Fibroblast of skin of left biceps (primary cell): Measurements from ENCODE around the gene ZNF48.
A peak's percentile ranks its signal among the peaks of the same experiment; 100 is the strongest.

Source experiments
- DNase-seq, 2 experiments: peaks; one replicate each; pipeline ENCODE4 v3.0.0-alpha.2; 2013; ENCODE audit warnings: low read depth in 2 of 2

The ZNF48 gene

DNA sequence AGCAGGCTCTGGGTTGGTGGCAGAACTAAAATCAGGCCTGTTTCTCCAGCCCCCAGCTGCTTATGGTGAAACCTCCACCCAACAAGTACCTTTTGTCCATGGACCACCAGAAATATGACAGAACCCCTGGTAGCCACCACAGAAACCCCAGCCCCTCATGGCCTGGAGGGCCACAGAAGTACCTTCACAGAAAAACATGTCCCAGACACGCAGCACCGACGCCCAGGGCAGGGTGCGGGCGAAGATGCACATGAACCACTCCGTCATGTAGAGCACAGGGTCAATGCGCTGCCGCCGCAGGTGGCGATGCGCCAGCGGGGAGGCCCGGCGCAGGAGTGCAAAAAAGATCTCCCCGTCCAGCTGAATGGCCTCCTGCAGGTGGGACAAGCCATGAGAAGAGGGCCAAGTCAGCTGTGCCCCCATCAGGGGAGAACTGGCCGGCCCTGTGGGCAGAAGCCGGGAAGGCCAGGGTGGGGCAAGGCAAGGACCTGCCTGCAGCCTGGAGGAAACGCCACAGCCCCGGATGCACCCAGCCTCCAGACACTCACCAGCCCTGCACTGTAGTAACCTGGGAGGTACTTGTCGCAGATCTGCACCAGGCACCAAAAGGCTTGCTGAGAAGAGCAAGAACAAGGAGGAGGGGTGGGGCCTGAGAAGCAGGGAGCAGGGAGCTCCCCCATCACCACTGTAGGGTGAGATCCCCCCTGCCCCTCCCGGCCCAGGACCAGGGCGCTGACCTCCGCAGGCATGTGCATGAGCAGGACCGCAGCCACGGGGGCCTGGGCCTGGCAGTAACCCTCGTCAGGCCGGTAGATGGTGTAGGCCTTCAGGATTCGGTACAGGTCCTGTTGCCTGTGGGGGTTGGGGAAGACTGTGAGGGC, 36.0 kb upstream of the ZNF48 start:
- DNase-seq, result no peak

DNA sequence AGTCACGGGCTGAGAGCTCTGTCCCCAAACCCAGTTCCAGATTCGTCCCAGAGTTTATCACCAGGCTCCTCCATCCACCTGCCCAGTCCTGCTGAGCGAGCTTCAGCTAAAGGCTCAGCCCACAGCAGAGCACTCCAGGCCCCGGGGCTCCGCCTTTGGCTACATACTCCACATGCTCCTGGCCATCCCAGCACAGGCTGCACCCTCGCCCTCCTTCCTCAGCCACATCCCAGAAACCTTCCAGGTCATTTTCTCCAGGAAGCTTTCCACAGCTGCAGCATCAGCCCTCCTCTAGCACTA, 35.4 kb upstream of the ZNF48 start:
- no peak for DNase-seq

DNA sequence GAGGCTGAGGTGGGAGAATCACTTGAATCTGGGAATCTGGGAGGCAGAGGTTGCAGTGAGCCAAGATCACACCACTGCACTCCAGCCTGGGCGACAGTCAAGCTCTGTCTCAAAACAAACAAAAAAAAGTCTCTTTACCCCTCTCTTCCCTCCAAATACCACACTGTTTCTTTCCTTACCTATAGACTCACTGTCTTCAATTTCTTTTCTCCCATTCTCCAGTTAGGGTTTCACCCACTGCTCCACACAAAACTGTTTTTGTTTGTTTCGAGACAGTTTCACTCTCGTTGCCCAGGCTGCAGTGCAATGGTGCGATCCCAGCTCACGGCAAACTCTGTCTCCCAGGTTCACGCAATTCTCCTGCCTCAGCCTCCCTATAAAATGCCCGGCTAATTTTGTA, 34.0 kb upstream of the ZNF48 start:
- no peak for DNase-seq

- no peak for DNase-seq
Observed at GRCh38 chr16:30365200-30365599, 30.0 kb upstream of the ZNF48 start.

DNA sequence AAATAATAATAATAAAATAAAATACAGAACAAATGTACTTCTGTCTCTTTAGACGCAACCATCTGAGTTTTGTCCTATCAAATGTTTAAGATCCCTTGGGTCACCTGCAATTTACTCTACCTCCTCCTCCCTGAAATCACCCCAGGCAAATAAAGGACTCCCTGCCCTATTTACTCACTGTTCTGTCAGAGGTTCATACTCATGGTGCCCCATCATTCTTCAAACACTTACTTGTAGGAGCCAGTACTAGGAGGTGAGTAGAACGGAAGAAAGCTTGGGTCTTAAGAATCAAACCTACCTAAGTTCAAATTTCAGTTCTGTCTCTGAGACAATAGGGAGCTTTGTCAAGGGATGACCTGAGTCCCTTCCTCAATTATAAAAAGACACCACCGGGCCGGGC, 28.7 kb upstream of the ZNF48 start:
- DNase-seq, result no peak

GRCh38 chr16:30367349-30368009, 27.7 kb upstream of the ZNF48 start:
- no peak for DNase-seq

GRCh38 chr16:30368122-30368791, 27.0 kb upstream of the ZNF48 start:
- no peak for DNase-seq

- no peak for DNase-seq
Observed at GRCh38 chr16:30368792-30369090, 26.5 kb upstream of the ZNF48 start.

- DNase-seq, result no peak
Observed at GRCh38 chr16:30369091-30369937, 25.9 kb upstream of the ZNF48 start.

GRCh38 chr16:30369938-30370455, 25.2 kb upstream of the ZNF48 start:
- DNase-seq, result no peak

DNA sequence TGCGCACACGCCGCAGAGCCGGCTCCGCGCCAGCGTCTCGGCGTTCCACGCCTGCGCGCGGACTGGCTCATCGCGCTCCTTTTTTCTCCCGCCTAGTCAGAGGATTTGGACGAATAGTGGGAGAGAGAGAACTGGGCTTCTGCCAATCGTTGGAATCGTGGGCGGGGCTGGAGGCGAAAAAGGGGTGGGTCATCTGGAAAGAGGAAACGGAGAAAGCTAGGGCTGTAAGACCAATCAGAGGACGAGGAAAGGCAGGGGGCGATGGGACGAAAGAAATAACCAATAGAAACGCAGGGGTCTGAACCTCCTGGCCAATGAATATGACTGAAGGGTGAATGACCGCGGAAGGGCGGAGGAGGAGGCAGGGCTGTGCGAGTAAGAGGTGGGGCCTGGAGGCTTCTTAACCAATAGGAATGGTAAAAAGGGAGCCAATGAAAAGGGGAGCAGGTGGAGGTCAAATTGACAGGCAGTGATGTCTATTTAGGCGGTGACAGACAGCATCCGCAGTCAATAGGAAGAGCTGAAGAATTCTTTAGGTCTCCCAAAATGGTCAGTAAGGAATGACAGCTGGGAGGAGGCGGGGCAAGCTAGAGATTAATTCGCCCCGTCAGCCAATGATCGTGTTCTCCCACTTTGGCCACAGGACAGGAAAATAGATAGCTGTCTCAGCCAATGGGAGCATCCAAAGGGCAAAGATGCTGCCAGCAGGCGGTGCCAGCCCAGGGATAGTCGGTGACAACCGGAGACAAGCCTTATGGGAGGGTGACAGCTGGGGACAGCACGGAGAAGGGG, 24.6 kb upstream of the ZNF48 start, which contains the start of gene TBC1D10B:
TBC1D10B (minus strand) TSS at position 39 of the 792 bp plus-strand sequence. CDS start 311 bp downstream, outside the sequence.
- peak; percentile 100 for DNase-seq

DNA sequence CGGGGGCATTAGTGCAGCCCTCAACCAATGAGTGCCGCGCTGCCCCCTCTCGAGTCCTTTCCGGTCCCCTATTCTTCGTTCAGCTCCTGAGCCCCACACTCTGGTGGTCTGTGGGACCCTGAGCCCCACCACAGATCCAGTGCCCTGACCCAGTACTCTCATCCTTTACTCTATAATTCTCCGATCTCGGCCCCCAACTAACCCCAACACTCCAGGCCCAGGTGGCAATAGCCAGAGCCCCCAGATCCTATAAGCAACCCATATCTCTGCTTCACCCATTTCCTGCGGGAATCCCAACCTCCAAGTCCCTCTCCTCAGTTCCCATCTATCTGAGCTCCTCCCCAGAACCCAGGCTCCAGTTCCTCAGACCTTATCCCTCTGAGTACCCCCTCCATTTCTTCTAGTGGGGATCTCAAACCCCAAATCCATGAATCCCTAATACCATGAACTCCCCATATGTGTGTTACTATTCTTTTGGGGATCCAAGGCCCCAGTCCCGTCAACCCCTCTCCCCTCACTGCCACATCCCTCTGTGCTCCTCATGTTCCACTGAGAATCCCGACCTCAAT, 23.9 kb upstream of the ZNF48 start:
- DNase-seq, result no peak

DNA sequence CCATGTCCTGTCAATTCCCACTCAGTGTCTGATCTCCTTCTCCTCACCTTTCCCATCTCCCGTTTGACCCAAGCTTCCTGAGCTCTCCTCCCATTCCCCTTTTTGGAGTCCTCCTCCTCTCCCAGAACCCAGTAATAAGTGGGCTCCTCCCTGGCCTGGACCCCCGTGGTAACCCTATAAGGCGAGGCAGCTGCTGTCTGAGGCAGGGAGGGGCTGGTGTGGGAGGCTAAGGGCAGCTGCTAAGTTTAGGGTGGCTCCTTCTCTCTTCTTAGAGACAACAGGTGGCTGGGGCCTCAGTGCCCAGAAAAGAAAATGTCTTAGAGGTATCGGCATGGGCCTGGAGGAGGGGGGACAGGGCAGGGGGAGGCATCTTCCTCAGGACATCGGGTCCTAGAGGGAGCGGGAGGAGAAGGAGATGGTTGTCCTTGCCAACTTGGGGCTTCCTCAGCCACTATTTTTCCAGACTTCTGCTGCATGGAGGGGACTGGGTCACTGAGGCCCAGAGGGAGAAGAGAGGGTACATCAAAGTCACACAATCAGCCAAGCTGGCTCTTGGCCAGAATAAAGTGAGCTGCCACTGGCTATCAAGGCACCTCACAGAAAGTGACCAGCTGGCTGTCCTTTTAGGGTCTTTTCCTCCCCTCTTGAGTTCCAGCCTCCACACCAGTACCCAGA, 23.0 kb upstream of the ZNF48 start:
- no peak for DNase-seq

- DNase-seq, result no peak
Observed at GRCh38 chr16:30372725-30373124, 22.5 kb upstream of the ZNF48 start.

DNA sequence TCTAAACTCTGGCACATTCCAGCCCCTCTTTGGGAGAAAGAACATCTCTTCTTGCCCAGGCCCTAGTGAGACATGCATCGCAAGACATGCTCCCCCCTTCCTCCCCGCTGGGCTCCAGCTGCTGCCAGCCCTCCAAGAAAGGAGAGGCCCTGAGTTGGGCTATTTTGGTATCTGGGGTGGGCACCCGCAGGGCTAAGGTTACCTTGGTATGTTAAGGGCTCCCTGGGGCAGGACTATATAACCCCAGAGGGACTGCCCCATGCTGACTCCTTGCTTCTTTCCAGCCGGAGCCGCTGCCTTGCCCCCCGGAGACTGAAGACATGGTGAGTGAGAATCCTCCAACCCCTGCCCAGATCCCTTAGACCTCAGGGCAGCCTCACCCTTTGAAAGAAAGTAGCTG, 20.7 kb upstream of the ZNF48 start, which contains the start of gene MYL11:
MYL11 (plus strand) TSS at position 265 of the 400 bp plus-strand sequence; CDS start at position 321, 56 bp downstream.
- no peak for DNase-seq

- no peak for DNase-seq
Observed at GRCh38 chr16:30375864-30376263, 19.4 kb upstream of the ZNF48 start.

DNA sequence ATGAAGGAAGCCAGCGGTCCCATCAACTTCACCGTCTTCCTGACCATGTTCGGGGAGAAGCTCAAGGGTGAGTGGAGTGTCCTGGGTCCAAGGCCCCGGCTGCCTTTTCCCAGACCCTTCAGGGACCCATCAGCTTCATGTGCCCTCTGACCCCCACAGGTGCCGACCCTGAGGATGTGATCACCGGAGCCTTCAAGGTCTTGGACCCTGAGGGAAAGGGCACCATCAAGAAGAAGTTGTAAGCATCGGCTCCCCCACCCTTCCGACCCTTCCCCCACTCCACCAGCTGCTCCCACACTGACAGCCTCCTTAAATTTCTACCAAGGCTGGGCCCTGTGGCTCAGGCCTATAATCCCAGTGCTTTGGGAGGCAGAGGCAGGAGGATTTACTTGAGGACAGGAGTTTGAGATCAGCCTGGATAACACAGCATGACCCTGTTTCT, 18.7 kb upstream of the ZNF48 start:
- DNase-seq, result no peak

- no peak for DNase-seq
Observed at GRCh38 chr16:30377050-30377811, 18.0 kb upstream of the ZNF48 start.

DNA sequence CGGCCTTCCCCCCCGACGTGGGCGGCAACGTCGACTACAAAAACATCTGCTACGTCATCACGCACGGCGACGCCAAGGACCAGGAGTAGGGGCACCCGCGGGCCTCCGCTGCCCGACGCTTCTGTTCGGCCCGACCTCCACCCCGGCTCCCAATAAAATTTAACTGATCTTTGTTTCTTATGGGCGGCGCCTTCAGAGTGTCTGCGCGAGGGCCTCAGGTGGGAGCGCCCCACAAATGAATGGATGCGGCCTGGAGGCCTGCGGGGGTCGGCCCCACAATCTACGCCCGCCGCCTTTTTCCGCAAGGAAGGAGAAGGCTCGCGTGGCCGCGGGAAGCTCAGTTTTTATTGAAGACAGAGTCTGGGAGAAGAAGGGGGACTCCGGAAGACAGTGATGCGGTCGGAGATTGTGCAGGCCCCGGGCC, 17.4 kb upstream of the ZNF48 start:
- DNase-seq, result peak; percentile 73
